Measurements from ENCODE around the gene CCNK.

The CCNK gene

DNA sequence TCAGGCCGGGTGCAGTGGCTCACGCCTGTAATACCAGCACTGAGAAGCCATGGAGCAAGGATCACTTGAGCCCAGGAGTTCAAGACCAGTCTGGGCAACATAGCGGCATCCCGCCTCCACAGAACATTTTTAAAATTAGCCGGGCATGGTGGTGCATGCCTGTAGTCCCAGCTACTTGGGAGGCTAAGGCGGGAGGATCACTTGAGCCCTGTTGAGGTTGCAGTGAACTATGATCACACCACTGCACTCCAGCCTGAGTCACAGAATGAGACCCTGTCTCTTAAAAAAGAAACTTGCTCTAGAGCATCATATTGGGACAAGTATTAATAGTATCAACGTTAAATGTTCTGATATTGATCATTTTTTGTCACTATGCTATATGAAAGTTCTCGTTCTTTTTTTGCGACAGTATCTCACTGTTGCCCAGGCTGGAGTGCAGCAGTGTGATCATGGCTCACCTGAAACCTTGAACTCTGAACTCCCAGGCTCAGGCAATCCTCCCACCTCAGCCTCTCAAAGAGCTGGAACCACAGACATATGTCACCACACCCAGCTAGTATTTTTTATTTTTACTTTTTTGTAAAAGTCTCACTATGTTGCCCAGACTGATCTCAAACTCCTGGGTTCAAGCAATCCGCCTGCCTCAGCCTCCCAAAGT is 75.1 kb downstream of the CCNK start:
- DNase-seq: no peak

DNA sequence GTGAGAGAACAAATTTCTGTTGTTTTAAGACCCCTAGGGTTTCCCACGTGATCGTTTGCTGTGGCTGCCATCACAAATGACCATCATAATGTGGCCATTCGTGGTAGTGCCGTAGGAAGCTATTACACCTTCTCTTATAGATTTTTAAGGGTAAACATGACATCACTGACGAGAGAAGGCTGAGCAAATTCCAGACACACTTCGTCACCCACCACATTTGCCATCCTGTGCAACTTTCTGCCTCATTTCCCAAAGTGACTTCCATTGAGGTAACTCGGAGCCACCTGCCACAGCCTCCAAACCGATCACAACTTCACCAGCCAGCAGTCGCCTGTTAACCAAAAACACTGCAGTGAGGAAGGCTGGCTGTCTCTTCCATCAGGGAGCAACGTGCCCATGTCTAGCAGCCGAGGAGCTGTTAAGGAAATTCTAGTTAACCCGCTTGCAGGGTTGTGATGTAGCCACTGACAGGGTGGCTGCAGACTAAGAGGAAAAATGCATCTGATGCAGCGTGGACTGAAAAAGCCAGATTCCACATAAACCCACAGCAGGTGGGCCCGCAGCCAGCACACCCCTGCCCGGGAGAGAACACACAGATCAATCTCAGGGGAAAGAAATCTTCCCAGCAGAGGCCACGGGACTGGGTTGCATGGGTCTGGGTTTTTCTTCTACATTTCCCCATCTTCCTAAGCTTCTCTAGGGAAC is 78.2 kb downstream of the CCNK start:
- no peak for DNase-seq

DNA sequence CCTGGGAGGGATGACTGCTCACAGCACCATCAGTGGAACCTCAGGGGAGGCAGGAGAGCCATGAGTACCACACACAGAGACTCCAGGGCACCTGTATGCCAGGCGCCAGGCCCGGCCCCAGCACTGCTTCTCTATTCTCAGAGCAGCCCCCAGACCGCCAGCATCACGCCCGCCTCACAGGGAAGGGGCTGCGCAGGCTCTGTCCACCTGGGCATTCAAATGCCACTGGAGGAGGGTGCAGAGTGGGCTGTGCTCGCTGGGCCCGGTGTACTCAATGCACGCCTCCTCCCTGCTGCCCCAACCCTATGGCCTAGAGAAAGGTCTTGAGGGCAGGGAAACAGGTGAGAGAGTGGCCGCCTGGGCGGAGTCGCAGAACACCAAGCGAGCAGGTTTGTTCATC is 79.2 kb downstream of the CCNK start:
- DNase-seq: no peak

DNA sequence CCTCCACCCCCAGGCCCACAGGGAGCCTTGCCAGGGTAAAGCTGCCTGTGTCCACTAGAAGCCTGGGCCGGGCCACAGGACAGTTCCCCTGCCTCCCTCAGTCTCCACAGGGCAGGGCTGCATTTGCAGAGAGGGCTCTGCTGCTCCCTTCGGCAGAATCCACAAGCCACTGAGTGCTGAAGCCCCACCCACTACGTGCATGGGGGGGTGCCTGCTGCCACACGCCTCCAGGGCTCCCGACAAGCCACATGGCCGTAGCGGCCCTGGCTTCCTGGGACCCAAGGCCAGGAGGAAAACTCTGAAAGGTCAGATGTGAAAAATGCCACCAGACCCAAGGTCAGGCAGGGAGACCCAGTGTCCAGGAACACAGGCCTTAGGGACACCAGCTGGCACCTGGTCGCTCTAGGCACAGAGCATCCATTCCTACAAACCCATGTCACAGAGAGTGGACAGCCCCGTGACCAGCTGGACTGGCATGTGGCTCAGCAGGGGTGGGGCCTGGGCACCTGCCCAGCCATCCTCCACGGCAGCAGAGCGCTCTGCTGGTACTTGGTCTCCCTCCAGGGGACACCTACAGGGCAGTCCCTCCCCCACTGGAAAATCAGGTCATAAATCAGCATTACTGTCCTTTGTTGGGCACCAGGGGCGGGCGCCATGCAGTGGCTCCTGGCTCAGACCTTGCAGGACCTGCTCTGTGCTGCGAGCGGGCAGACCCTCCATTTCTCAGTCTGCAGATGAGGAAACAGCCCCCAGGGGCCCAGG is 79.9 kb downstream of the CCNK start:
- DNase-seq: no peak

DNA sequence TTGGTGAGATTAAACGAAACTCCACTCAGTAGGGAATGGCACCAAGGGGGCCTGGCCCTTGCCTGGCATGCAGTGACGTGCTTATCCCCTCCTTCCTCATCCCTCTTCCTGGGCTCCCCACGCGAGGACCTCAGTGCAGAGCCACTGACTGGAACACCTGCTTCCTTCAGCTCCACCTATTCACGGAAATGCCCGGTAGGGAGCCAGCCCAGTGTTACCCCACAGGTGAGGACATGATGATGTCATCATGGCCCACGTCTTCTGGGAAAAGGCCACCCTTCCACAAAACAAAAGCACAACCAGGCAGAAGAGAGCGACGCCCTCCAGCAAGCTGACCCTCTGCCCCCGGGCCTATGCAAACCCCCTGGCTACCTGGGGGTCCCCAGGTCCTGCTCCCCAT is 80.7 kb downstream of the CCNK start:
- no peak for DNase-seq
